Epithelial cell of proximal tubule (primary cell): ENCODE data around the gene FRMD8. TPM values are rescaled to one million over a fixed set of nuclear protein-coding genes. Genes with fewer than 3 reads are reported as not detected.

Experiments used
- DNase-seq: peaks from one replicate; pipeline ENCODE4 v3.0.0-alpha.2; 2011; ENCODE audit warnings: low read depth
- H3K4me3 ChIP-seq: 2 replicates; pipeline ENCODE4 v1.5.1; 2011; ENCODE audit warnings: low read depth, mild to moderate bottlenecking, low read length
- total RNA-seq: library from RNA; depleted of rRNA; stranded (reverse); fragments of >200 nt; gene quantifications from 2 replicates; pipeline ENCODE4 v1.2.3, GENCODE V29; 2015
- TF ChIP-seq, protein P1 (sequence below): conservative IDR thresholded peaks from 2 replicates; pipeline ENCODE4 v1.5.1; 2012; ENCODE audit warnings: low read depth, mild to moderate bottlenecking, low read length

Gene FRMD8
- total RNA-seq, 1 donor from 2014 or later = 43.5 TPM

DNA sequence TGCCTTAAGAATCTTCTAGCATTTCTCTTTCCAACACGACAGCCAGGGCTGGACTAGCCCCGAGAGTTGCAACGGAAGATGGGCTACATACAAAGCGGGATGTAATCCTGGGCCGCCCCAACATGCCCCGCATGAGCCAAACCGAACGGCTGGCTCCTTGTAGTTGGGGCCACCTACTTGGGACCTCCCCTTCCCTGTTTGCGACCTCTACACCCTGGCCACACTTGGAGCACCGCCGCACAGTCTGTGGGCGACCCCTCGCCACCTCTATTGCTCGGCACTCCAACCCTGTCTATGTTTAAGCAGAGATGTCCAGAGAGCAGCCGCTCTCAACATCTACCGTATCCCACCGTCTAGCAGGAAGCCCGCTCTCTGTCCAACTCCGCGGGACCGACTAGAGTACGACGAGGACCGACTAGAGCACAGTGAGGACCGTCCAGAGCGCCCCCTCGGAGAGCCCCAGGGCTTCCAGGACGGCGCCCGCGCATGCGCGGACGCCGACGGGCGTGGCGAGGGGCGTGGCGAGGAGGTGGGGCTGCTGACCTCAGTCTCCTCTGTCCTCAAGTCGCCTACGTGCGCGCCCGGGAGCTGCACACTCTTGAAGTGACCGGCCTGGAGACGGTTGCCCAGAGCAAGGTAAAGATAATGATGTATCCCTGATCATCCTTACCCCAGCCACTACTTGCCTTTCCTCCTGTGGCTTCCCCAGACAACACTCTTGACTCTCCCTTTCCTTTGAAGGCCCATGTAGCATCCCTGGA is 68.4 kb downstream of the FRMD8 start:
- peak overlapping the region; percentile 63 for H3K4me3 ChIP-seq
- no peak for DNase-seq

DNA sequence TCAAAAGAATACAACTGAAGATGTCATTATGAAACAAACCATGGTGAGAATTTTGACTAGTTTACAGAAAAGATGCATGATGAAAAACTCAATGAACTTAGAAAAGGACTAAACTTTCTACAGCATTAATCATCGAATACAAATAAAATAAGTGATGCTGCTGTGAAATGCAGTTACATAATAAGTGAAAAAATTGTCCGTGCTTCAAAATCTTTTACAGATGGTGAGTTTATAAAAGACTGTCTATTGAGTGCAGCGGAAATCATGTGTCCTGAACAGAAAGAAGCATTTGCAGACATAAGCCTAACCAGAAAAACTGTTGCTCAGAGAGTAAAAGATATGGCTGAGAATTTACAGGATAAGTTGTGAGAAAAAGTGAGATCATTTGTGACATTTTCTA is 70.0 kb downstream of the FRMD8 start:
- TF ChIP-seq, protein P1, sequence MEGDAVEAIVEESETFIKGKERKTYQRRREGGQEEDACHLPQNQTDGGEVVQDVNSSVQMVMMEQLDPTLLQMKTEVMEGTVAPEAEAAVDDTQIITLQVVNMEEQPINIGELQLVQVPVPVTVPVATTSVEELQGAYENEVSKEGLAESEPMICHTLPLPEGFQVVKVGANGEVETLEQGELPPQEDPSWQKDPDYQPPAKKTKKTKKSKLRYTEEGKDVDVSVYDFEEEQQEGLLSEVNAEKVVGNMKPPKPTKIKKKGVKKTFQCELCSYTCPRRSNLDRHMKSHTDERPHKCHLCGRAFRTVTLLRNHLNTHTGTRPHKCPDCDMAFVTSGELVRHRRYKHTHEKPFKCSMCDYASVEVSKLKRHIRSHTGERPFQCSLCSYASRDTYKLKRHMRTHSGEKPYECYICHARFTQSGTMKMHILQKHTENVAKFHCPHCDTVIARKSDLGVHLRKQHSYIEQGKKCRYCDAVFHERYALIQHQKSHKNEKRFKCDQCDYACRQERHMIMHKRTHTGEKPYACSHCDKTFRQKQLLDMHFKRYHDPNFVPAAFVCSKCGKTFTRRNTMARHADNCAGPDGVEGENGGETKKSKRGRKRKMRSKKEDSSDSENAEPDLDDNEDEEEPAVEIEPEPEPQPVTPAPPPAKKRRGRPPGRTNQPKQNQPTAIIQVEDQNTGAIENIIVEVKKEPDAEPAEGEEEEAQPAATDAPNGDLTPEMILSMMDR = no peak
- no peak for DNase-seq
- no peak overlapping the region for H3K4me3 ChIP-seq

More for the DNA sequence above, 68.4 kb downstream of the FRMD8 start:
- TF ChIP-seq, protein P1 = peak; percentile 11

DNA sequence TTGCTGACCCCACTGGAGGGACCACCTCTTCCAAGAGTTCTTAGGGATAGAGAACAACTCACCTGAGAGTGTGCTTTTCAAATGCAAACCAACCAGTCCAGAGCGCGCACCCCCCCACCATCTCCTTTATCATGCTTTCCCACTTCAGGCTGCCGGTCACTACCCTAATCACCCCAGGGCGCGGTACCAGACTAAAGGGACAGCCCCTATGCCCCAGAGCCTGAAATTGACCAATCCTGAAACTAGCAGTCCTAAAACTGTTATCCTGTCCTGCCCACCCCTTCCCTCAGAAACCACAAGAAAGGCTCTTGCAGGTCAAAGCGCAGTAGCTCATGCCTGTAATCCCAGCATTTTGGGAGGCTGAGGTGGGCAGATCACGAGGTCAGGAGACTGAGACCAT is 73.1 kb downstream of the FRMD8 start:
- no peak overlapping the region for H3K4me3 ChIP-seq
- TF ChIP-seq, protein P1 = no peak

More for the DNA sequence above, 73.1 kb downstream of the FRMD8 start:
- no peak for DNase-seq

Other genes starting within 250 kb of the FRMD8 start
- not detected in 2 replicates for gene SPDYC, start 216.4 kb upstream of the FRMD8 start, total RNA-seq
- 256 and 360 TPM in 2 replicates for gene CAPN1, start 204.7 kb upstream of the FRMD8 start, total RNA-seq
- 30.2 and 42.9 TPM in 2 replicates for gene POLA2, start 124.7 kb upstream of the FRMD8 start, total RNA-seq
- gene CDC42EP2, start 71.8 kb upstream of the FRMD8 start, total RNA-seq = 18.6 and 23.1 TPM in 2 replicates
- gene DPF2, start 52.8 kb upstream of the FRMD8 start, total RNA-seq = 34.9 and 44.1 TPM in 2 replicates
- gene TIGD3, start 31.9 kb upstream of the FRMD8 start, total RNA-seq = 0.75 and 1.2 TPM in 2 replicates
- 0.29 and 1.2 TPM in 2 replicates for gene SLC25A45, start 4.0 kb upstream of the FRMD8 start, total RNA-seq
- 6.4 and 27.0 TPM in 2 replicates for gene NEAT1, start 36.2 kb downstream of the FRMD8 start, total RNA-seq
- 343 and 1,362 TPM in 2 replicates for gene MALAT1, start 112.4 kb downstream of the FRMD8 start, total RNA-seq
- 81.2 and 101 TPM in 2 replicates for gene SCYL1, start 138.4 kb downstream of the FRMD8 start, total RNA-seq
- gene LTBP3, start 171.7 kb downstream of the FRMD8 start, total RNA-seq = 34.9 and 102 TPM in 2 replicates
- gene ZNRD2, start 183.8 kb downstream of the FRMD8 start, total RNA-seq = 72.0 and 141 TPM in 2 replicates
- 64.0 and 67.1 TPM in 2 replicates for gene FAM89B, start 185.9 kb downstream of the FRMD8 start, total RNA-seq
- 26.1 and 26.3 TPM in 2 replicates for gene EHBP1L1, start 189.4 kb downstream of the FRMD8 start, total RNA-seq
- gene KCNK7, start 209.2 kb downstream of the FRMD8 start, total RNA-seq = 0.17 TPM in 1 of 2 replicates, not detected in the other
- gene MAP3K11, start 227.6 kb downstream of the FRMD8 start, total RNA-seq = 55.0 and 55.3 TPM in 2 replicates
- gene PCNX3, start 229.1 kb downstream of the FRMD8 start, total RNA-seq = 35.9 and 41.6 TPM in 2 replicates